IPS-11a (cell line): ENCODE measurements around the gene HEXD.
"Not testable (repeated sequence)": the region's sequence is repeated elsewhere in the genome, so short reads cannot be mapped to it uniquely, and the experiment has no call there.

Source experiments
- H3K4me3 ChIP-seq: one replicate; pipeline ENCODE4 v1.5.1; 2013; ENCODE audit warnings: low read depth, low read length, control low read depth

Gene HEXD

GRCh38 chr17:82457073-82457928, 39.2 kb downstream of the HEXD start:
- H3K4me3 ChIP-seq, result peak overlapping the region; percentile 67

- H3K4me3 ChIP-seq, result peak overlapping the region; percentile 67
Observed at GRCh38 chr17:82457929-82458178, 39.7 kb downstream of the HEXD start.

- peak within 1 kb of the TSS; percentile 79 for H3K4me3 ChIP-seq
Observed at GRCh38 chr17:82458179-82458884, 40.2 kb downstream of the HEXD start, which contains the start of gene NARF. Gene NARF, plus strand, starts transcription at chr17:82458741. Its CDS starts 63 bp downstream, at chr17:82458804.

- peak overlapping the region; percentile 79 for H3K4me3 ChIP-seq
Observed at GRCh38 chr17:82458885-82459424, 40.8 kb downstream of the HEXD start.

GRCh38 chr17:82459936-82460335, 41.8 kb downstream of the HEXD start:
- H3K4me3 ChIP-seq, result not testable (repeated sequence)

- no peak overlapping the region for H3K4me3 ChIP-seq
Observed at GRCh38 chr17:82461827-82462524, 43.8 kb downstream of the HEXD start.

GRCh38 chr17:82463391-82463790, 45.2 kb downstream of the HEXD start:
- H3K4me3 ChIP-seq, result no peak overlapping the region

- H3K4me3 ChIP-seq, result no peak overlapping the region
Observed at GRCh38 chr17:82463925-82464566, 45.9 kb downstream of the HEXD start.

GRCh38 chr17:82464567-82464929, 46.4 kb downstream of the HEXD start:
- no peak overlapping the region for H3K4me3 ChIP-seq

- H3K4me3 ChIP-seq, result no peak overlapping the region
Observed at GRCh38 chr17:82465023-82465603, 47.0 kb downstream of the HEXD start.

- H3K4me3 ChIP-seq, result no peak overlapping the region
Observed at GRCh38 chr17:82468692-82469091, 50.5 kb downstream of the HEXD start.

- no peak overlapping the region for H3K4me3 ChIP-seq
Observed at GRCh38 chr17:82470065-82470464, 51.9 kb downstream of the HEXD start.

GRCh38 chr17:82474223-82475010, 56.3 kb downstream of the HEXD start:
- H3K4me3 ChIP-seq, result no peak overlapping the region

GRCh38 chr17:82475458-82475857, 57.3 kb downstream of the HEXD start:
- no peak overlapping the region for H3K4me3 ChIP-seq

GRCh38 chr17:82477934-82478333, 59.8 kb downstream of the HEXD start:
- no peak overlapping the region for H3K4me3 ChIP-seq

- no peak overlapping the region for H3K4me3 ChIP-seq
Observed at GRCh38 chr17:82479602-82480001, 61.5 kb downstream of the HEXD start.

GRCh38 chr17:82480318-82480717, 62.2 kb downstream of the HEXD start:
- no peak overlapping the region for H3K4me3 ChIP-seq

- H3K4me3 ChIP-seq, result no peak overlapping the region
Observed at GRCh38 chr17:82483204-82483660, 65.1 kb downstream of the HEXD start.

- H3K4me3 ChIP-seq, result no peak overlapping the region
Observed at GRCh38 chr17:82483836-82484235, 65.7 kb downstream of the HEXD start.
